ENCODE data around the gene EVA1C.

GRCh38 chr21:32452641-32453040 is 40.1 kb downstream of the EVA1C start:
- TF ChIP-seq, protein P1, sequence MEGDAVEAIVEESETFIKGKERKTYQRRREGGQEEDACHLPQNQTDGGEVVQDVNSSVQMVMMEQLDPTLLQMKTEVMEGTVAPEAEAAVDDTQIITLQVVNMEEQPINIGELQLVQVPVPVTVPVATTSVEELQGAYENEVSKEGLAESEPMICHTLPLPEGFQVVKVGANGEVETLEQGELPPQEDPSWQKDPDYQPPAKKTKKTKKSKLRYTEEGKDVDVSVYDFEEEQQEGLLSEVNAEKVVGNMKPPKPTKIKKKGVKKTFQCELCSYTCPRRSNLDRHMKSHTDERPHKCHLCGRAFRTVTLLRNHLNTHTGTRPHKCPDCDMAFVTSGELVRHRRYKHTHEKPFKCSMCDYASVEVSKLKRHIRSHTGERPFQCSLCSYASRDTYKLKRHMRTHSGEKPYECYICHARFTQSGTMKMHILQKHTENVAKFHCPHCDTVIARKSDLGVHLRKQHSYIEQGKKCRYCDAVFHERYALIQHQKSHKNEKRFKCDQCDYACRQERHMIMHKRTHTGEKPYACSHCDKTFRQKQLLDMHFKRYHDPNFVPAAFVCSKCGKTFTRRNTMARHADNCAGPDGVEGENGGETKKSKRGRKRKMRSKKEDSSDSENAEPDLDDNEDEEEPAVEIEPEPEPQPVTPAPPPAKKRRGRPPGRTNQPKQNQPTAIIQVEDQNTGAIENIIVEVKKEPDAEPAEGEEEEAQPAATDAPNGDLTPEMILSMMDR (optimal IDR thresholded peaks at IDR 0.05 in 1 of 3, IDR thresholded peaks at IDR 0.05 in 1 of 3, conservative IDR thresholded peaks at IDR 0.05 in 1 of 3; ENCODE audit: extremely low read depth in 1 of 3, insufficient read depth in 2 of 3, low read length in 3 of 3): no peak
- no peak for TF ChIP-seq EZH2 (IDR thresholded peaks at IDR 0.05; ENCODE audit: low read length)

Data from keratinocyte (primary cell).